GM12875 (cell line): ENCODE results near the gene LRIT2.

Experiments
- H3K4me3 ChIP-seq: one replicate; pipeline ENCODE4 v1.5.1; 2011; ENCODE audit warnings: low read depth, low read length, control low read depth
- TF ChIP-seq, protein P1 (sequence below): IDR thresholded peaks from 2 replicates; pipeline ENCODE4 v1.5.1; 2011; ENCODE audit warnings: low read depth, mild to moderate bottlenecking, control low read depth, inconsistent platforms, low read length, moderate library complexity, borderline replicate concordance; ENCODE audit not compliant: insufficient read depth

The LRIT2 gene

DNA sequence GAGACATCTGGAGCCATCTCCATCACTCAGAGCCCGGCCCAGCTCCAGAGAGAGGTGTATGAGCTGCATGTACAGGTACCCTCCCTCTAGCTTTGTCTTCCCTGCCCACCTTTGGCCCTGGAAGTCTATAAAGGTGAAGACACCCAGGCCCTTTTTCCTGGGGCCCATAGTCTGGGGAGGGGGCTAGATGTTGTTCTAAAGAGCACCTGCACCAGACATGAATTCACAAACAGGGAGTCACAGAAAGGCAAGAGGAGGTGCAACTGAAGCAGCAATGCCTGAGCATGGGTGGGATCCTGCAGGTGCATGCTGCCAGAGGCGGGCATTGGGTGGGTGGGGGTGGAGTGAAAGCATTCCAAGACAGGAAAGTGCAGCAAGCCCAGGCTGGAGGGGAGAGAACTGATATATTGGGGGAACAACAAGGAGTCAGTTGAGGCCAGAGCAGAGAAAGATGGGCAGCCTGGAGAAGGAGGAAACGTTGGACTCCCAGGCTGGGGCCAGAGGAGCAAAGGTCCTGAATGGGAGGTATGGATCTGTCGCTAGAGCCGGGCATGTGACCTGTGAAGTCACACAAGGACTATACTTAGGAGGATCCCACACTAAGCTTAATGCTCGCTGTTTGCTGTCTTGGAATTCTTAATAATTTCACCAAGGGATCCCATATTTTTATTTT is 19.4 kb downstream of the LRIT2 start:
- TF ChIP-seq, protein P1, sequence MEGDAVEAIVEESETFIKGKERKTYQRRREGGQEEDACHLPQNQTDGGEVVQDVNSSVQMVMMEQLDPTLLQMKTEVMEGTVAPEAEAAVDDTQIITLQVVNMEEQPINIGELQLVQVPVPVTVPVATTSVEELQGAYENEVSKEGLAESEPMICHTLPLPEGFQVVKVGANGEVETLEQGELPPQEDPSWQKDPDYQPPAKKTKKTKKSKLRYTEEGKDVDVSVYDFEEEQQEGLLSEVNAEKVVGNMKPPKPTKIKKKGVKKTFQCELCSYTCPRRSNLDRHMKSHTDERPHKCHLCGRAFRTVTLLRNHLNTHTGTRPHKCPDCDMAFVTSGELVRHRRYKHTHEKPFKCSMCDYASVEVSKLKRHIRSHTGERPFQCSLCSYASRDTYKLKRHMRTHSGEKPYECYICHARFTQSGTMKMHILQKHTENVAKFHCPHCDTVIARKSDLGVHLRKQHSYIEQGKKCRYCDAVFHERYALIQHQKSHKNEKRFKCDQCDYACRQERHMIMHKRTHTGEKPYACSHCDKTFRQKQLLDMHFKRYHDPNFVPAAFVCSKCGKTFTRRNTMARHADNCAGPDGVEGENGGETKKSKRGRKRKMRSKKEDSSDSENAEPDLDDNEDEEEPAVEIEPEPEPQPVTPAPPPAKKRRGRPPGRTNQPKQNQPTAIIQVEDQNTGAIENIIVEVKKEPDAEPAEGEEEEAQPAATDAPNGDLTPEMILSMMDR = no peak
- H3K4me3 ChIP-seq = no peak overlapping the region

DNA sequence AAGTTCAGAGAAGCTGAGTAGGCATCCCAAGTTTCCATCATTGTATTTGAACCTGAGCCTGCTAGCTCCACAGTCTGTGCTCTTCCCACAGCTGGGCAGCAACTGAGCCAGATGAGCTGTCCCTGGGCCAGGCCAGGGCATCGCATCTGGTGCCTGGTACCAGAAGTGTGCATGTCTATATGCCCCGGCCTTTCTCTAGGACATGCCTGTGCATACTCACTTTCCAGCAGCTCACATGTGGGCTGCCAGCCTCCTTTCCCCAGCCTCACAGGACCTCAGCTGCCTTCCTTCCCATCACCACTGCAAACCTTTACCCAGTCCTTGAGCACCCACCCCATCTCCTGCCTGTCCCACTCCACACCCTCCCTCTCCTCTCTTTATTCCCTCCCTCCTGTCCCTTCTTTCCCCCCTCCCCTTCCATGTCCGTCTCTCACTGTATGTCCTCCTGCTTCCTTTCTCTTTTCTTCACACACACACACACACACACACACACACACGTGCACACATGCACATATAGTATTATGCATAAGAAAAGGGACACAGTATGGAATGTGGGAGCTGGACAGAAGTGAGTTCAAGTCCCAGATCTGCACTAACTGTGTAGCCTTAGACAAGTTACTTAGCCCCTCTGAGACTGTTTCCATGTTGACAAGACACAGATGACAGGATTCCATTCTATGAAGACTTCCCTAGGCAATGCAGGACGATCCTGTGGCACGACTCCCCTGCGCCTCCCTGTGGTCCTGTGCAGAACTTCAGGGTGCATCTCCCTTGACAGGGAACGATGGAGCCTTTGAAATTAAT is 20.1 kb downstream of the LRIT2 start:
- TF ChIP-seq, protein P1 = peak; percentile 94
- no peak overlapping the region for H3K4me3 ChIP-seq

DNA sequence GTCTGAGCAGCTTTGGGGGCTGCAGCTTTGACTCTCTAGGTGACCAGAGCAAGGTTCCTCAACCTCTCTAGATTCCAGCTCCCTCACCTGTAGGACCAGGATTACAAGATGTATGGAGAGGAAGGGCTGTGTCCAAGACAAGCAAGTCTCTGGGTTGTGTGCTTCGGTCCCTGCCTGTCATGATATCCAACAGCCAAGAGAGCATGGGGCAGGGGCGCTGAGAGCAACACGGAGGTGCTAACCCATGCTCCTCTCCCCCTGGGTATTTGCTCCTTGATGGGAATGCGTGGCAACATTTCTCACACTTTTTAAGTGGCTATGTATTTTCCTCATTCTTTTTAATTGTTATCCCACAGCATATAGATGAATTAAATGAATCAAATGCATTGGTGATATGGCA is 20.7 kb downstream of the LRIT2 start:
- TF ChIP-seq, protein P1 = no peak
- H3K4me3 ChIP-seq = no peak overlapping the region

DNA sequence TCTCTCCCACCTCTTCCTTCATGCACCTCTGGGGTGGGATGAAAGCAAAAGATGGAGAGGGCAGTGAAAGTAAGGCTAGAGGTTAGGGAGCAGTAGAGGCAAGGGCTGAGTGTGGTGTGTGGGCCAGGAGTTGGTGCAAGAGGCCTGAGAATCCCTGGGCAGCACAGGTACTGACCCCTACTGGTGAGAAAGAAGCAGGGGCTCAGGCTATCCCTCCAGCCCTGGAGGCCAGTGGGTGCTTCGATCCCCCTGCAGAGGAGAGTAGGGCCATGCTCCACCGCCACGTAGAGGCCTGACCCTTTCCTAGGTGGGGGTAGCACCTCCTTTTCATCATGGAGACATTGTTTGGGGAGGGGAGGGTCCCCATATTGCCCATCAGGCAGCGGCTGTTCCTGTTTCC is 21.2 kb downstream of the LRIT2 start:
- TF ChIP-seq, protein P1 = peak; percentile 82
- H3K4me3 ChIP-seq = no peak overlapping the region

DNA sequence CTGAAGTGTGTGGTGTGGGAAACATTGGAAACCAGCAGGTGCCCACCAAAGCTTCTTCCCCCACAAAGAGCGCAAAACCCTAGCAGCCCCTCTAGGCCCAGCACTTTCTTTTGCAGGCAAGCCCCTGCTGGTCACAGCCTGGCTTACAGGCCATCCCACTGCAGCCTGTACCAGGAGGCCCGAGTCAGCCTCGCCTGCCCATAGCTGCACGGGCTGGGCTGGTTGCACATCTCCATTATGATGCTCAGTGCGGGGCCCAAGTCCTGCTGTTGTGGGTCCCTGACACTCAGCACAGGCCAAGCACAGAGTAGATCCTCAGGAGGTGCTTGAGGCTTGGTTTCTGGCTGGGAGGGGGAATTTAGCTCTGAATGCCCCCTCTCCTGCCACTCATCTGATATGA is 23.0 kb downstream of the LRIT2 start:
- TF ChIP-seq, protein P1 = 0 out of 2 replicates have a peak, but pooled peaks have one; percentile 2

DNA sequence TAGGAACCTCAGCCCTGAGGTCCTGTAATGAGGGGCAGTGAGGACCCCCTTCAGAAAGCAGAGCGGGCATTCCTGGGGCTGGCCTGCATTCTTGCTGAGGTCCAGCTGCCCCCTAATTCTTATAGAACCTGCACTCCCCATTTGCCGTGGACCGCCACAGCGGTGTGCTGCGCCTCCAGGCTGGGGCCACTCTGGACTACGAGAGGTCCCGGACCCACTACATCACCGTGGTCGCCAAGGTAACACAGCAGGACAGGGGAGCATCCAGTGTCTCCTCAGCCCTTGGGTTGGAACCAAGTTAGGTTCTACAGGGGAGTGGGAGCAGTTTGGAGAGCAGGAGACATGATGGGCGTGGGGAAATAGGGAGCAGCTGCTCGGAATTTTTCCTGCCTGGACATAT is 23.7 kb downstream of the LRIT2 start:
- TF ChIP-seq, protein P1 = no peak
- H3K4me3 ChIP-seq = no peak overlapping the region

More for the DNA sequence above, 23.0 kb downstream of the LRIT2 start:
- no peak overlapping the region for H3K4me3 ChIP-seq

DNA sequence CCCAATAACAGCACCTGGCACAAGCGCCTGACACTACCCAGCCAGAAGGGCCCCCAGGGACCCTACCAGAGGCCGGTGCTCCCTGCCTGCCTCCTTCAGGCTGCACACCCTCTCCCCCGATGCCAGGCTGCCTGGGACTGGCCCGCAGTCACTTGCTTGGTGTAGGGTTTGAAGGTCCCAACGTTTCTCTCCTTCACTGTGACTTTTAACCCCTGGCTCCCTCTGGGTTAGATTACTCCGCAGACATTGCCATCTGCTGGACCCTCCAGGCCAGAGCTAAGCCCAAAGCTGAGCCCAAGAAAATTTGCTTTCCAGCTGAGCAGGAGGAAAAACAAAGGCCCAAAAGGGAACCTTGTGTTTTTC is 24.1 kb downstream of the LRIT2 start:
- H3K4me3 ChIP-seq = no peak overlapping the region

More for the DNA sequence above, 24.1 kb downstream of the LRIT2 start:
- TF ChIP-seq, protein P1 = 0 out of 2 replicates have a peak, but pooled peaks have one; percentile 6
